Stimulated activated CD8-positive, alpha-beta memory T cell treated with anti-CD3 and anti-CD28 coated beads, Interleukin-7, amount 100 ng/mL, for 1 hour (primary cell): ENCODE data around the gene AMBN.

ENCODE experiments used
- DNase-seq, 2 donors: peaks; one replicate each; pipeline ENCODE4 v3.0.0-alpha.2; 2020; ENCODE audit warnings: low read depth in 2 of 2

The AMBN gene, protein sequence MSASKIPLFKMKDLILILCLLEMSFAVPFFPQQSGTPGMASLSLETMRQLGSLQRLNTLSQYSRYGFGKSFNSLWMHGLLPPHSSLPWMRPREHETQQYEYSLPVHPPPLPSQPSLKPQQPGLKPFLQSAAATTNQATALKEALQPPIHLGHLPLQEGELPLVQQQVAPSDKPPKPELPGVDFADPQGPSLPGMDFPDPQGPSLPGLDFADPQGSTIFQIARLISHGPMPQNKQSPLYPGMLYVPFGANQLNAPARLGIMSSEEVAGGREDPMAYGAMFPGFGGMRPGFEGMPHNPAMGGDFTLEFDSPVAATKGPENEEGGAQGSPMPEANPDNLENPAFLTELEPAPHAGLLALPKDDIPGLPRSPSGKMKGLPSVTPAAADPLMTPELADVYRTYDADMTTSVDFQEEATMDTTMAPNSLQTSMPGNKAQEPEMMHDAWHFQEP

DNA sequence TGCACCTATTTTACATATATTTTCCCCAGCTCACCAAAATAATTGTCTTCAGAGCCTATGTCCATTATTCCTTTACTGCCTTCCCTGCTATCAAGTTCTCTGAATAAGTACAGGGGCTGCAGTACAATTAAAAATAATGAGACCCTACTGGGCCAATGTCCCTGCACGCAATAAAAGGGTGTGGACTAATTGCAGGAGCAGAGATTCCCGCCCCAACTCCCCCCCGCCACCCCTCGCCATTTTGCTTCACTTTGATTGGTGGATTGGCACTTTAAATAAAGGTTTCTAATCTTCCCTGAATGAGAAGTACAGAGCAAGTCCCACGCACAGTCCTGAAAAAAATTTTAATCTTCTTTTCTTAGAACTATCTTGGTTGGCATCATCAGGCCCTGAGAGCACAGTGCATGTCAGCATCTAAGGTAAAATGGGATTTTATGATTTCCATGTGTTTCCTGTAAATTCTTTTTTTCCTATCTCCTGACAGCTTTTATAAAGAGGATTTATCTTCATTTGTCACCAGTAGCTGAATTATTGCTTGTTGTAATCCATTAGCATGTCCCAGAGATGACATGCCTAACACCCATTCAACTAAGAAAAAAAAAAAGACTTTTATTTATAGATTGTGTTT lies at the start of gene AMBN:
Gene AMBN, plus strand, starts transcription at position 302 of the 628 bp plus-strand sequence. Its CDS starts 103 bp downstream, at position 405.
- no peak for DNase-seq

DNA sequence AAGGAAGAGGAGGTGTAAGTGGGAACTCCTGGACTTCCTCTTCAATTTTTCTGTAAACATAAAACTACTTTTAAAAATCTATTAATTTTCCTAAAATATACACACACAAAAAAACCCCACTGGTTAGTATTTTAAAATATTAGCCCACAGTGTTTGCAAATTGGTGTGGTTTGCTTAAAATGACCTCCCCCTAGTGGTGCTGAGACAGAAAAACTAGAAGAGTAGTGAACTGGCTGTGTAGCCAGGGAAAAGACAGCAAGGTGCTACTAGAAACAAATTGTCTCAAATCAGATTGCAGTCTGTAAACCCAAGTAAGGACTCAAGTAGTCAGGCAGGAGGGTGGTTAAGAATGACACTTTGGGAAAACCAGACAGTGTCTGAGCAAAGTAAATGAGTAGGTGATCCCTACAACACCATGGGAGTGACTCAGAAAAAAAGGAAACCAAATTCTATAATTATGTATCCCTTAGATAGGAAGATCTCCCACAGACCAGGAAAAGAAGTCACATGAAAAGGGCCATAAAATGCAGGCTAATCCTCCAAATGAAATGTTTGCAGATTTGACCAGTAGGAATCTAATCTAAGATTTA lies 47.7 kb upstream of the AMBN start:
- DNase-seq: no peak

DNA sequence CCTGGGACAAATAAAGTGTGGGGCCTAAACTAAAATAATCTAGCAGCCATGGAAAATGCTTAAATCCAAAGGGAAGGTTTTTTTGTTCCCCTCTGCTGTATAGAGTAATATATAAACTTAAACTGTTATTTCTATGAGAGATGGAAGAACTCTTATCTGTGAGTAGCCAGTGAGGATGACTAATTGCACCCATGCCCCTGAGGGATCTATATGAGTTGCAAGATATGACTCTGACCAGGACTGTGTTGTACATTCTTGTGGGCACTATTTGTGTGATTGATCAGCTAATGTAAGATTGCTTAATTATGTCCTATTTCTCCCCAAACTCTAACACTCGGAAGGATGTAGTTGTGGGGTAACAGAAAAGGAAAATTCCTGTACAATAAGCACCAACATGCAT lies 35.2 kb upstream of the AMBN start:
- DNase-seq: no peak

DNA sequence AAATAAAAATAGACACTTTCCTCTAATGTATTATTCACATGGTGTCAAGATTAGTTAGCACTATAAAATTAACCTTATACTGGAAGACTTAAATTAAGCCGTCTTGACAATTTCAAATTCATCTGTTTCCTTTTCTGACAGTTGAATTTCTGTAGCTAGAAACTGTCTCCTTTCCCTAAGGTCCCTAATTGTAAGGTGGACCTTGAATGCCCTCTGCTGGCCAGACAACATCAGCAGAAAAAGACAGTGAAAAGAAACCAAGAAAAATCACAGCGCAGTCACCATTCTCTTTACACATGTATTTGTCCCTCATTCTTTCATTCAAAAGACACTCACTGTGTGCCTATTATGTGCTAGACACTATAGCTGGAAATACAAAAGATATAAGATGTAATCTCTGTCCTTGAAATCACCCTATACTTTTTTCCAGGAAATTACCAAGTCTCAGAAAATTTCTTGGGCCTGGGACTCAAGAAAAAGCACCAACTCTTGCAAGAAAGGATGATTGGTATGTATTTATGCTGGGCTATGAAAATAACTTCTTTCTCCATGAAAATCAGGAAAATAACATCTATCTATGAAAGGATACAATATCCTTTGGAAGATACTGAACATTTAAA lies 32.7 kb upstream of the AMBN start:
- DNase-seq: no peak

DNA sequence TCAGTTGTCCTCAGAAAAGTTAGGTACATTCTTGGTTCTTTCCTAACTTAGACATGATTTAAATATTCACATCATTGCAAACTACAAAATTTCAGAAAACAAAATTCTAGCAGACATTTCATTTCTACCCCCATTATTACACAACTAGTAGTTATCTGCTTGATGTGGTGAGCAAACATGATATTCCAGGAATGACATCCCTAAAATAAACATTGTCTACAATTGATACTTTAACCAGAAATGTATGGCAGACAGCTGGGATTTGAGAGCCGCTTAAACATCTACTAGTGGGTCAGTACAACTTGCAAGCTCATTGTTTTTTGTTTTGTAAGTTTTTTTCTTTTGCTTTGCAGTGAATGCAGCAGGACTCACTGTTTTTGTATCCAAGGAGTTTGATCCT lies 32.1 kb upstream of the AMBN start:
- no peak for DNase-seq

DNA sequence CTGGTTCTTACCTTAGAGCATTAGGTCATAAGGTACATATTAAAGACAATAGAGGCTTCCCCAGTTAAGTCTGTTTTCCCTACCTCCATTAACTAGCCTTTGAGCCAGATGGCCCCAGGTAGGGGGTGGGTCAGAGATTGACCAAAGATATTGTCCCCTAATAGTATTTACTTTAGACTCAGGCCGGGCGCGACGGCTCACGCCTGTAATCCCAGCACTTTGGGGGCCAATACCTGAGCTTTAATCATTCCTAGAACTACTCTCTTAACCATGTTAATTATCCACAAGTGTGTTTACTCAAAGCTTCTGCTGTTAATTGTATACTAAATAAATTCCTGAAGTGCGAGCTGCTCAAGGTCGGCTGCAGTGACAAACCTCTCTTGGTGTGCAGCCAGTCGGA lies 28.0 kb upstream of the AMBN start:
- DNase-seq: no peak

DNA sequence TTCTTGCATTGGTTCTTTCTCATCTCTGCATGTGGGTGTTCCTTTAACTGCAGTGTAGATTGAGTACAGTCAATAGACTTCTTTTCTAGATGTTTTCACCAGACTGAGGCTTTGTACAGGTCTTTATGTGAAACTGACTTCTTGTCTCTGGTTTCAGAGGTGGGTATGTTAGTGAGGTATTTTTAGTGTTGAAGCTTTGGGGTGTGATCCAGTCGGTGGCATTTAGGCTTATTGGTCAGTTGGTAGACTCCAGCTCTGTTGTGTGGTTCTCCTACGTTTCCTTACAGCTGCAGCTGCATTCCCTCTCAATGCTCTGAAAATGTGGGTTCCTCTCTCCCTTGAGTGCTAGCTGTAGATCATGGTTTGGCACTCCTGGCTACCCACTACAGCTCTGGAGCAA lies 21.3 kb upstream of the AMBN start:
- DNase-seq: no peak

DNA sequence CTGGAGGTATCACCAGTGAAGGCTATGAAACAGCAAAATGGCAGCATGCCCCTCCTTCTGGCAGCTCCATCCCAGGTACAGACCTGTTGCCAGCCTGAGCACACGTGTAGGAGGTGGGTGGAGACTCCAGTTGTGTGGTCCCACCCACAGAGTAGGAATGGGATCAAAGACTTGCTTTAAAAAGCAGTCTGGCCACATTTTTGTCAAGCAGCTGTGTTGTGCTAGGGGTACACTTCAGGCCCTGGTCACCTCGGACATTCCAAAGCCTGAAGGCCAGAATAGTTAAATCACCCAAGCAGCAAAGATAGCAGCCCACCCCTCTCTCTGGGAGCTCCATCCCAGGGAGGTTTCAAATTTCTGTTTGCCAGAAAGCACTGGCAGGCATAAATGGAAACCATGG lies 20.3 kb upstream of the AMBN start:
- no peak for DNase-seq

DNA sequence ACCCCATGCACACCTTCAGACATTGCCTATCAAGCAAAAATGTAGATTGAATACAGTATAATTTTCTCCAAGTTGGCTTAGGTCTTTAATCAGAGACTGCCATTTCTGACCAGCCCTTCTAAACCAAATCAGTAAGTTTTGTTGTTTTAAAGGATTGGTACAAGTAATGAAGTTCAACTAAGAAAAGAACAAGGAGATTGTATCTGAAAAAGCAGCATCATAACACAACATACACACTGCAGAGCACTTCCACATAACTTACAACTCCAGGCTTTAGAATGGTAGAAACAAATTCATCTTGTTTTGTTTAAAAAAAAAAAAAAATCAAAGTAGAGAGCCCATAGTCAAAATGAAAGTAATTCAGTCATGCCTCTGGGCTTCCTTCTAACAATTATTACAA lies 16.1 kb upstream of the AMBN start:
- DNase-seq: no peak

DNA sequence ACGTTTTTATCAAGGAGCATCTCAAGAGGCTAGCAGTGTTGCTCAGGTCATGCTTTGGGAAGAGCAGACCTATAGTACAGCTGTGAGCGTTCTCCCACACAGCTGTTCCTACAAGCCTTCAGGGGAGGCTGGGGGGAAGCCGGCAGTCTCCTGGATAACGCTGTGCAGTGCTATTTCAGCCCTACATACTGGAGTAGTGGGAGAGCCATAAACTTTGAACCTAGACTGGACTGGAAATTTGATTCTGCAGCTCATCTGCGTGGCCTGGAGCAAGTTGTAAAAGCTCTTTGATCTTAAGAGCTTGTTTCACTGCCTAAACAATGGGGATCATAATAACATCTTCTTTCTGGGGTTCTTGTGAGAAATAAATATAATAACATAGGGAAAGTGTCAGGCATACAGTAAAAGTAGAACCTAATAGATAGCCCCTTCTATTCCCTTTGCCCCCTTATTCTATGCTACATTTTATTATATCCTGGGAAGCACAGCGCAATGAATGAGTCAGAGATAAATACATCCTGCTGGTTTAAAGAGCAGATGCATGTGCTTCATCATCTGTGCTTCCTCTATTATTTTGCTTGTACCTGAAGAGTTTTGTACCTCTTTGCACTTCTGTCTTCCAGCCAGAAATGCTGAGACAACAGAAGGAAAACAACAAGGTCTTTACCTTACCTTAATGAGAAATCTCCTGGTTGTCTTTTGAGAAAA lies 14.7 kb upstream of the AMBN start:
- DNase-seq: no peak

DNA sequence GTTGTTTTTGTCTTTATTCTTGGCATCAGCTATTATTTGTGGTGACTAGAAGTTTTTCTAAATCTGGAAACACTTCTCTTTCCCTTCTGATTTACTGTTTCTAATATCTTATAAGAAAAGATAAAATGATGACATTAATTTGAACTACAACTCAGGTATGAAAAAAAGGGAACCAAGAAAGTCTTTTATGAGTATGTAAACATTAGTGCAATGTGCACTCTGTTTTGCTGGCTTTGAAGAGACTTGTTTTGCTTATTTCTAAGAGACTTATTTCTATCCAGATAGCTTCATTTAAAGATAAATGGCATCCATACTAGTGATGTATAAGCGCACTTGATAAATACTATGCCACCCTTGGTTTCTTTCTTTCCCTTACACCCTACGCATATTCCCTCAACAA lies 10.1 kb upstream of the AMBN start:
- DNase-seq: no peak

DNA sequence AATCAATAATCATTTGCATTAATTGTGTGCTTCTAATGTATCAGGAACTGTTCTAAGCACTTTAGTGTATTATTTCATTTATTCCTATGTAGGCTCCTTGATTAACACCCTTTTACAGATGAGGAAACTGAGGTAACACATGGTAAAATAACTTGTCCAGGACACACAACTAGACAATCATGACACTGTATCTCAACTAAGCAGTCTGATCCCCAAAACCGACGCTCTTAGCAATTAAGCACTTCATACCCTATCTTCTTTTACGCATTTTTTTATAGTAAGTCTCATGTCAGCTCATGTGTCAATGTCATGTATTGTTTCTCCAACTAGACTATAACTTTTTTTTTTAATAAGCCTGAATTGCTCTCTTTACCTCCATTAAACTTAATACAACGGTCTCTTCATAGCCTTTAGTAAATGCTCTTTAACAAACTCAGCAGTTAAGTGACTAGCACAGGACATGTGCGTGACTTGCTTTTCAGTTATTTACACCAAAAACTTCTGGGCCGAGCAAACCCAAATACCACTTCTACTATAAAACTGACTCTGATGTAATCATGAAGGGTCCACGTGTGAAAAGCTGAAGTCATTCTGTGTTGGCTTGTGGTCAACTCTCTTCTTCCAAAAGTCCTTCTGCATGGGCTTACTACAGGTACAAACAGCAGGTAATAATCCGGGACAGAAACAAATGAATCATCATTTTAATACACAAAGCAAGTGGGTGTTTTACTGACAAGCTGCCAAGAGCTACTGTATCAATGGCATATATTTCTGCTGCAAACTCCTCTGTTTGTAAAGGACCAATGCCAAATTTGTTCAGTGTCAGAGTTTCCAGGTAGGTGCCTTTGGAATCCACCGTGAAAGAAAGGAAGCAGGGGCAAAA lies 7.9 kb upstream of the AMBN start:
- no peak for DNase-seq

DNA sequence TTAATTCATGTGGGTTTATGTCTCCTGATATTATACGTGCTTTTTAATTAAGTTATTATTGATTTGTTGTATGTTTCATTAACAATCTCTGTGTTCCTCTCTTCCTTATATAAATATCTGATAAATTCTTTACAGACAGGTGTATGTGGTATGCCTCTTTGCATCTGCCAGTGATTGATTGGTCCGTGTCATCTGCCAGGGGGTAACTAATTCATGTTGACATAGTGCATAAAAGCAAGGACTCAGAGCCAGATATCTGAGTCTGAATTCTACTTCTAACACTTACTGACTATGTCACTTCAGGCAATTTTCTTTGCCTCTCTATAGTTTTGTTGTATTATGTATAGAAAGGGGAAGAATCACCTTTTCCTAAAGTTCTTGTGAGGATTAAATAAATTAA lies 5.2 kb upstream of the AMBN start:
- no peak for DNase-seq

DNA sequence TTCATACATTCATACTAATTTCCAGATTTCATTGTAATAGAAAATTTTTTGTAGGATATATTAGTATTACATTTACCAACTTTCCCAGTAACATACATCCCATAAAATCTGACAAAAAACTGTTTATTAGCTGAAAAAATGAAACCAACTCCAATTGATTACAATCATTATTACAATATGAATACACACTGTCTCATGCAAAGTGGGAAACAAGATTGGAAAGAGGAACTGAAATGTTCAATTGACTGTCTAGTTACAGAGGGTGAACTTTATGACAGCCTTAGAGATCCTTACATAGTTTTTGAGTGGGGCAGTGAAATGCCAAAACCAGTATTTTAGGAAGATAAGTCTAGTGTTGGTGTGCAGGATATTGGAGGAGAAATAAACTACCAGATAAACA lies 2.3 kb upstream of the AMBN start:
- no peak for DNase-seq

DNA sequence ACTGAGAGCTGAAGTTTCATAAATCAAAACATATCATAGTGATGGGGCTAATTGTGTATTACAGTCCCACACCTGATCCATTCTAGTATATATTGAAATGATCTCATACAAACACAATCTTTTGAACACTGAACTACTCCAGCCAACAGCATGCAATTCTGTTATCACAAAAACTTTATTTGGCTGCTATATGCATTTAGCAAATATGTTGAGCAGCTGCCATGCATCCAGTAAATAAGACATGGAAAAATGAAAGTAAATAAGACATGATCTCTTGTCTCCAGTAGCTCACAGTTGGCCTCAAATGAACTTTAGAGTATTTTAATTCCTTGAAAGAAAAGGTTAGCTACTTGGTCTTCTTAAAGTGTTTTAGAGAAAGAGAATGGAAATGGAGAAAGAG lies 2.1 kb downstream of the AMBN start:
- DNase-seq: no peak

DNA sequence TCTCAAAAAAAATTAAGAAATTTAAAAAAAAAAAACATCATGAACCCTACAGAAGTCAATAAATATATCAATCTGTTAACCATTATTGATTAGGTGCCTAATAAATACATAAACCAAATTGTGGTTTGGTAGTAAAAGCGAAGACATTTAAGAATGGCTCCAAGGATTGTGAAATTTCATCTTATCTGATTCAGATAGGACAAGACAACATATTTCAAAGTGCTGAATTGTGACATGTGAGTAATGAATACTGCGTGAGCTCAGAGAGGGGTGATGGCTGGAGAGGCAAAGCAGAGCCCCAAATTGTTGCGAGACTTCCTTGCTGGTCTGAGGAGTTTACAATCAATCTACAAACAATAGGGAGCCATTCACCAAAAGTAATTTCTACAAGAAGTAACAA lies 8.2 kb downstream of the AMBN start:
- no peak for DNase-seq

DNA sequence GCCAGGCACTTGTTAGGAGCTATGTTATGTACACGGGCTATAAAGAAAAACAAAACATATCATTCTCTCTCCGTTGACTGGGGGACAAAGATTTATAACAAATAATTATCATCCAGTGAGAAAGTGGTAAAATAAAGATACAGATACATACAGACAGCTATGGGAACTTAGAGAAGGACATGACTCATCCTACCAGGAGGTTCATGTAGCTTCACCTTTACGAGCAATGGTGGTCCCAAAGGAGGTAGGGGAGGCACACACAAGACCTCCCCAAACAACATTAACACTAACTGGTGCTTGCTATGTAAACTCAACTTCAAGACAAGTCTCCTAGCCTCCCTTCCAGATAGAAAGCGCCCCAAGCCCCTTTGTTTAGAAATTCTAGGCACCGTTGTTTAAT lies 8.9 kb downstream of the AMBN start:
- no peak for DNase-seq

DNA sequence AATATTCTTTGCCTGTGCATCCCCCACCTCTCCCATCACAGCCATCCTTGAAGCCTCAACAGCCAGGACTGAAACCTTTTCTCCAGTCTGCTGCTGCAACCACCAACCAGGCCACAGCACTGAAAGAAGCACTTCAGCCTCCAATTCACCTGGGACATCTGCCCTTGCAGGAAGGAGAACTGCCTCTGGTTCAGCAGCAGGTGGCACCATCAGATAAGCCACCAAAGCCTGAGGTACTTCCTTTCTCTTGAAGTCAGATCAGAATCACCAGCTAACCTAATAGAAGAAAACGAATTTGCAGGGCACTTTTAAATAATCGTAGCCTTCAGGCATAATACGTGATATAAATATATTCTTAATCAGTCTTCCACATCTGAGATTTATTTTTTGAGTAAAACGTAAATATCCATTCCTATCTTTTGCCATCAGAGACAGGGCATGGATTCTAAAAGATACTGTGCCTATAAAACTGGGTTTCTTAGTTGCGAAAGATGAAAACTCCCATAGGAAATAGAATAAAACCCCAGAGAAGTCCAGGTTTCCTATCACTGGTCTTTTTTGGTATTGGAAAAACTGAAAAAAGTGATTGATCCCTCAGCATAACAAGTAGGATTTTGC lies 9.5 kb downstream of the AMBN start:
- peak; percentile 12 to 30 for DNase-seq

DNA sequence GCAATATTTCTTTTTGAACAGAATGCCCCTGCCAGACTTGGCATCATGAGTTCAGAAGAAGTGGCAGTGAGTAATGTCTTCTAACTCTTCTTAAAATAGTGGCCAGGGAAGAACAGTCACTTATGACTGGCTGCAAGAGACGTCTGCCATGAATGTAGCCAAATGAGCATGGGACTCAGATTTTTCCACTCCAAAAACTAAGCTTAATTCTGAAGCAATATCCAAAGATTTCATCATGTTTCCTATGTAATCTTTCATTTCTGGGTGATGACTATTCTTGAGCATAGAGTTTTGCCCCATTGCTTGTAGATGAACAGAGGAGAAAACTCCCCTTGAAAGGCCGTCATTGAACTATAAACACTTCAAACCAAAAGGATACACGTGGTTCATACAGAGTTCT lies 11.8 kb downstream of the AMBN start:
- DNase-seq: no peak

DNA sequence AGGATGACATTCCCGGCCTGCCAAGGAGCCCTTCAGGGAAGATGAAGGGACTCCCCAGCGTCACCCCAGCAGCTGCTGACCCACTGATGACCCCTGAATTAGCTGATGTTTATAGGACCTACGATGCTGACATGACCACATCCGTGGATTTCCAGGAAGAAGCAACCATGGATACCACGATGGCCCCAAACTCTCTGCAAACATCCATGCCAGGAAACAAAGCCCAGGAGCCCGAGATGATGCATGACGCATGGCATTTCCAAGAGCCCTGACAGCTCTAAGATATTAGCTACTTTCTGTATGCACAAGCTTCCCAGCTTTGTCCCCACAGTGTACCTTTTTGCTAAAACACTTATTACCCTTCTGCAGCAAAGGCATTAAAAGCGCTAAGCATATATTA lies 14.4 kb downstream of the AMBN start:
- DNase-seq: no peak
